Astrocyte of the spinal cord (primary cell): Measurements from ENCODE around the gene MAGI2.
A peak's percentile ranks its signal among the peaks of the same experiment; 100 is the strongest.
"Not testable (repeated sequence)": the region's sequence is repeated elsewhere in the genome, so short reads cannot be mapped to it uniquely, and the experiment has no call there.

Experiments
- DNase-seq: peaks from one replicate; pipeline ENCODE4 v3.0.0; 2011; ENCODE audit warnings: low read depth, low spot score
- H3K4me3 ChIP-seq: 2 replicates; pipeline ENCODE4 v1.5.1; 2011; ENCODE audit warnings: low read depth, mild to moderate bottlenecking, low read length, moderate library complexity
- in situ Hi-C: cut with HindIII; loops from 2 replicates; pipeline ENCODE4 v1.10.0; 2017; ENCODE audit warnings: low sequenced_read_pairs
- TF ChIP-seq, protein P1 (sequence below): IDR thresholded peaks from 2 replicates; pipeline ENCODE4 v1.5.1; 2012; ENCODE audit warnings: low read depth, mild to moderate bottlenecking, low read length, inconsistent platforms

Gene MAGI2

GRCh38 chr7:78588393-78588792 is 865.1 kb downstream of the MAGI2 start:
- TF ChIP-seq, protein P1, sequence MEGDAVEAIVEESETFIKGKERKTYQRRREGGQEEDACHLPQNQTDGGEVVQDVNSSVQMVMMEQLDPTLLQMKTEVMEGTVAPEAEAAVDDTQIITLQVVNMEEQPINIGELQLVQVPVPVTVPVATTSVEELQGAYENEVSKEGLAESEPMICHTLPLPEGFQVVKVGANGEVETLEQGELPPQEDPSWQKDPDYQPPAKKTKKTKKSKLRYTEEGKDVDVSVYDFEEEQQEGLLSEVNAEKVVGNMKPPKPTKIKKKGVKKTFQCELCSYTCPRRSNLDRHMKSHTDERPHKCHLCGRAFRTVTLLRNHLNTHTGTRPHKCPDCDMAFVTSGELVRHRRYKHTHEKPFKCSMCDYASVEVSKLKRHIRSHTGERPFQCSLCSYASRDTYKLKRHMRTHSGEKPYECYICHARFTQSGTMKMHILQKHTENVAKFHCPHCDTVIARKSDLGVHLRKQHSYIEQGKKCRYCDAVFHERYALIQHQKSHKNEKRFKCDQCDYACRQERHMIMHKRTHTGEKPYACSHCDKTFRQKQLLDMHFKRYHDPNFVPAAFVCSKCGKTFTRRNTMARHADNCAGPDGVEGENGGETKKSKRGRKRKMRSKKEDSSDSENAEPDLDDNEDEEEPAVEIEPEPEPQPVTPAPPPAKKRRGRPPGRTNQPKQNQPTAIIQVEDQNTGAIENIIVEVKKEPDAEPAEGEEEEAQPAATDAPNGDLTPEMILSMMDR: no peak
- no peak overlapping the region for H3K4me3 ChIP-seq
- in situ Hi-C loops: no loop called here
- no peak for DNase-seq

GRCh38 chr7:78587443-78588044 is 865.9 kb downstream of the MAGI2 start:
- TF ChIP-seq, protein P1: peak; percentile 1
- in situ Hi-C loops: no loop called here
- DNase-seq: no peak
- no peak overlapping the region for H3K4me3 ChIP-seq

- H3K4me3 ChIP-seq: no peak overlapping the region
- TF ChIP-seq, protein P1: no peak
- no peak for DNase-seq
- in situ Hi-C loops: no loop called here
Observed at GRCh38 chr7:78585980-78586379, 867.5 kb downstream of the MAGI2 start.

DNA sequence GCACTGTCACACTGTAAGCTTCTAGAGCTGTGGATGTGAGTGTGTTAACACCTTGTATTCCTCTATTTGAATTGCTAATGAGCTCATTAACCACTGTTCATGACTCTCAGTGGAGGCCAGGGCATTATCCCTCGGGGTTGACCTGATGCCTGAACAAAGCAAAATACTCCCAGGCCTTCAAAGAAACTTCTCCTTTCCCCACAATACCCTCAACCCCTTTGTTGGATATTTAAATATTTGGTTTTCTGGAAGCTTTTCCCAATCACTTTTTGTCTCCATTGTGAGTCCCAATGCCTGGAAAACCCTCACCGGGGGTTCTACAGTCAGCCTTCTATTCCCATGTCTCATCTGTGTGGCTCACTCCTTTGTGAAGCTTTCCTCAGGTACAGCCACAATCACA is 874.8 kb downstream of the MAGI2 start:
- in situ Hi-C loops: no loop called here
- TF ChIP-seq, protein P1: no peak
- DNase-seq: no peak
- H3K4me3 ChIP-seq: no peak overlapping the region

- H3K4me3 ChIP-seq, DNase-seq, in situ Hi-C loops: not testable (repeated sequence)
Observed at GRCh38 chr7:78577174-78577952, 876.1 kb downstream of the MAGI2 start.

GRCh38 chr7:78576236-78576635 is 877.2 kb downstream of the MAGI2 start:
- TF ChIP-seq, protein P1: no peak
- DNase-seq: peak; percentile 18
- no peak overlapping the region for H3K4me3 ChIP-seq
- in situ Hi-C loops: no loop called here

DNA sequence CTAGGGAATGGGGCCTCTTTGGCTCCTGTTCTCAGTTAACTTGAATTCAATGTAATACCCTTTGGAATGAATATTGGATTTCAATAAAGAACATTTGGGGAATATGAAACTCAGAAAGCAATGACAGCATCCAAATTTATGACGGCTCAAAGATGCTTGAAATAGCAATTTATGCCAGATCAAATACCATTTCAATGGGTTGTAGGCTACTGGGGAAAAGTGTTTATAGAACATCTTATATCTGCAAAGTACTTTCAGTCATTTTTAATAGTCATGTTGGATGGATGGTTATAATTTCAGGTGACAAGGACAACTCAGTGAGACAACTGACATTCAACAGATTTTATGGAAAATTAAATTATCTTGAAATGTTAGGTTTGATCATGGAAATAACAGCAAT is 882.2 kb downstream of the MAGI2 start:
- no peak for DNase-seq
- TF ChIP-seq, protein P1: no peak
- no peak overlapping the region for H3K4me3 ChIP-seq
- in situ Hi-C loops: no loop called here
